ENCODE data around the gene ASF1A.

GRCh38 chr6:118892355-118892991, 1.5 kb upstream of the ASF1A start:
- no peak for TF ChIP-seq ZKSCAN1 (IDR thresholded peaks at IDR 0.05; ENCODE audit: low read length)
- no peak for TF ChIP-seq SP1 (IDR thresholded peaks at IDR 0.05)
- TF ChIP-seq SP1 (CRISPR knock-in tag; IDR thresholded peaks at IDR 0.05): no peak
- no peak for TF ChIP-seq CTCF (CRISPR knock-in tag; IDR thresholded peaks at IDR 0.05)
- TF ChIP-seq NR2F2 (IDR thresholded peaks at IDR 0.05; ENCODE audit: borderline replicate concordance, low read depth): no peak
- TF ChIP-seq SIN3A (IDR thresholded peaks at IDR 0.05; ENCODE audit: borderline replicate concordance, low read depth, low read length): no peak
- no peak for TF ChIP-seq ZBTB40 (IDR thresholded peaks at IDR 0.05)
- no peak for TF ChIP-seq ZBTB40 (CRISPR knock-in tag; IDR thresholded peaks at IDR 0.05)
- no peak for TF ChIP-seq MAFK (conservative IDR thresholded peaks at IDR 0.05 in 1 of 2, IDR thresholded peaks at IDR 0.05 in 1 of 2; ENCODE audit: low read length in 2 of 2)
- no peak for TF ChIP-seq ZNF605 (CRISPR knock-in tag; IDR thresholded peaks at IDR 0.05)
- no peak for TF ChIP-seq GLI4 (CRISPR knock-in tag; IDR thresholded peaks at IDR 0.05; ENCODE audit: borderline replicate concordance)
- TF ChIP-seq EZH2 (conservative IDR thresholded peaks at IDR 0.05; ENCODE audit: low read depth, low read length): no peak
- TF ChIP-seq ZNF709 (CRISPR knock-in tag; IDR thresholded peaks at IDR 0.05): no peak
- TF ChIP-seq ZNF24 (IDR thresholded peaks at IDR 0.05): no peak
- no peak for TF ChIP-seq DNMT1 (CRISPR knock-in tag; IDR thresholded peaks at IDR 0.05)
- TF ChIP-seq POLR2AphosphoS2 (IDR thresholded peaks at IDR 0.05; ENCODE audit: low read depth, low read length): no peak
